Upper lobe of right lung (tissue), 1 donor: ENCODE results near the gene MOB3A. TPM values are rescaled to one million over a fixed set of nuclear protein-coding genes. Genes with fewer than 3 reads are reported as not detected.

Experiments
- ATAC-seq: fragments of 200-7000 bp; cut with Tn5 transposase; one replicate; pipeline ENCODE4 v1.9.1; 2020; ENCODE audit warnings: mild to moderate bottlenecking, moderate library complexity
- DNase-seq: peaks from one replicate; pipeline ENCODE4 v3.0.0-alpha.2; 2020
- H3K27ac ChIP-seq: fragments of 200-600 bp; one replicate; pipeline ENCODE4 v1.8.0; 2022
- H3K27me3 ChIP-seq: fragments of 200-600 bp; one replicate; pipeline ENCODE4 v1.8.0; 2022; ENCODE audit warnings: mild to moderate bottlenecking
- H3K36me3 ChIP-seq: fragments of 200-600 bp; one replicate; pipeline ENCODE4 v1.8.0; 2022
- H3K4me1 ChIP-seq: fragments of 200-600 bp; one replicate; pipeline ENCODE4 v1.8.0; 2022
- H3K4me3 ChIP-seq: fragments of 200-600 bp; one replicate; pipeline ENCODE4 v1.8.0; 2022; ENCODE audit warnings: mild to moderate bottlenecking
- H3K9me3 ChIP-seq: fragments of 200-600 bp; one replicate; pipeline ENCODE4 v1.8.0; 2022
- intact Hi-C: fragments of 100-400 bp; cut with DNase I; formaldehyde crosslinking; loops from one replicate; pipeline ENCODE4 v1.11.0; 2022
- total RNA-seq: library from RNA; stranded (reverse); fragmentation: NEBNext Ultra II Directional; extraction: Animal tissue kit (Norgen Biotek cat#: 25700); gene quantifications from one replicate; pipeline ENCODE4 v1.2.1, GENCODE V29; 2021
- TF ChIP-seq, protein P1 (sequence below): fragments of 200-600 bp; IDR thresholded peaks from one replicate; pipeline ENCODE4 v1.8.0; 2022; ENCODE audit warnings: antibody characterized with exemption
- donor health status: DM: no; HTN: yes; CAD: no; lungs with severe emphysema.

MOB3A gene
- total RNA-seq, 1 donor from 2014 or later: 58.8 TPM

- H3K4me3 ChIP-seq: no peak overlapping the region
- H3K4me1 ChIP-seq: no peaks in the 10 kb centered on the region
- TF ChIP-seq, protein P1, sequence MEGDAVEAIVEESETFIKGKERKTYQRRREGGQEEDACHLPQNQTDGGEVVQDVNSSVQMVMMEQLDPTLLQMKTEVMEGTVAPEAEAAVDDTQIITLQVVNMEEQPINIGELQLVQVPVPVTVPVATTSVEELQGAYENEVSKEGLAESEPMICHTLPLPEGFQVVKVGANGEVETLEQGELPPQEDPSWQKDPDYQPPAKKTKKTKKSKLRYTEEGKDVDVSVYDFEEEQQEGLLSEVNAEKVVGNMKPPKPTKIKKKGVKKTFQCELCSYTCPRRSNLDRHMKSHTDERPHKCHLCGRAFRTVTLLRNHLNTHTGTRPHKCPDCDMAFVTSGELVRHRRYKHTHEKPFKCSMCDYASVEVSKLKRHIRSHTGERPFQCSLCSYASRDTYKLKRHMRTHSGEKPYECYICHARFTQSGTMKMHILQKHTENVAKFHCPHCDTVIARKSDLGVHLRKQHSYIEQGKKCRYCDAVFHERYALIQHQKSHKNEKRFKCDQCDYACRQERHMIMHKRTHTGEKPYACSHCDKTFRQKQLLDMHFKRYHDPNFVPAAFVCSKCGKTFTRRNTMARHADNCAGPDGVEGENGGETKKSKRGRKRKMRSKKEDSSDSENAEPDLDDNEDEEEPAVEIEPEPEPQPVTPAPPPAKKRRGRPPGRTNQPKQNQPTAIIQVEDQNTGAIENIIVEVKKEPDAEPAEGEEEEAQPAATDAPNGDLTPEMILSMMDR: no peak
- intact Hi-C loops: no loop called here
- DNase-seq: no peak
- H3K36me3 ChIP-seq: peaks cover 94% of the 10 kb centered on the region
- no peak for ATAC-seq
- no peak overlapping the region for H3K27ac ChIP-seq
- no peaks in the 10 kb centered on the region for H3K9me3 ChIP-seq
- no peaks in the 10 kb centered on the region for H3K27me3 ChIP-seq
Measured at GRCh38 chr19:2121416-2122051, 25.4 kb upstream of the MOB3A start.

- ATAC-seq: no peak
- TF ChIP-seq, protein P1: no peak
- H3K27ac ChIP-seq: no peak overlapping the region
- no peak for DNase-seq
- no peaks in the 10 kb centered on the region for H3K4me1 ChIP-seq
- intact Hi-C loops: no loop called here
- no peaks in the 10 kb centered on the region for H3K9me3 ChIP-seq
- H3K27me3 ChIP-seq: no peaks in the 10 kb centered on the region
- H3K4me3 ChIP-seq: no peak overlapping the region
- H3K36me3 ChIP-seq: peaks cover 96% of the 10 kb centered on the region
Measured at GRCh38 chr19:2120821-2121220, 24.7 kb upstream of the MOB3A start.

DNA sequence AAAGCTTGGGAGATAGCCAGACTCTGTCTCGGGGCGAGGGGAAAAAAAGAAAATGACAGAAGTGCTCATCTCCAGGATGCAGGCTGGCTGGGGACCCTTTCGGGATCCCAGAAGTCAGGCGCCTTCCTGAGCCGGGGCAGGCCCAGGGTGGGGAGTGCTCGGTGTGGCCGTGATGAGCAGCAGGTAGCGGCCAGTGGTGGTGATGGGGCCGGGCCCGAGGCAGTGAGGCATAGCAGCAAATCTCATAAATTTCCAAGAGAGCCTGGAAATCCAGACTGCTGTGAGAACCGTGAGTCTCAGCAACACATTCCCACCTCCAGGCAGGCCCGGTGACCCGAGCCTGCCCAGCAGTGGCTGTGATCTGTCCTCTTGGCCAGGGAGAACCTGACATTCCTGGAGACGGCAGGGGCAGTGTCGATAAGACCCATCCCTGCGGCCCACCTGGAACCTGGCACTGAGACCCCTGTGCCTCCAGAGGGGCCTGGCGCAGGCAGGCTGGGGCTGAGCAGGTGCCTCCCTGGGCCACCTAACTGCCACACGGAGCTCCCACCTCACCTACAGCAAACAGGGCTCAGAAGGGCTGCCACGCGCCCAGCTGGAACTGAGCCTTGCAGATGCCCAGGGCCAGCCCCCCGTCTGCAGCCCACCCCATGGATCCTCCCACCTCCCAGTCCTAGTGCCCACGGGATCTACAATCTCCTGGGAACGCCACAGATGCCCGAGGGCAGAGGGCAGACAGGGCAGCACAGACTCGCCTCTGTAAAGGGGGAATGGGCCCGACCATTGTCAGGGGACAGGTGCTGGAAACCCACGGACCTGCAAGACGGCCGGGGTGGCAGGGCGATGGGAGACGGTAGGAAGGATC lies 24.0 kb upstream of the MOB3A start:
- H3K27ac ChIP-seq: no peak overlapping the region
- intact Hi-C loops: no loop called here
- H3K9me3 ChIP-seq: no peaks in the 10 kb centered on the region
- DNase-seq (no peak), ATAC-seq (no peak)
- no peak overlapping the region for H3K4me3 ChIP-seq
- no peaks in the 10 kb centered on the region for H3K4me1 ChIP-seq
- TF ChIP-seq, protein P1: no peak
- no peaks in the 10 kb centered on the region for H3K27me3 ChIP-seq
- H3K36me3 ChIP-seq: peaks cover 96% of the 10 kb centered on the region

DNA sequence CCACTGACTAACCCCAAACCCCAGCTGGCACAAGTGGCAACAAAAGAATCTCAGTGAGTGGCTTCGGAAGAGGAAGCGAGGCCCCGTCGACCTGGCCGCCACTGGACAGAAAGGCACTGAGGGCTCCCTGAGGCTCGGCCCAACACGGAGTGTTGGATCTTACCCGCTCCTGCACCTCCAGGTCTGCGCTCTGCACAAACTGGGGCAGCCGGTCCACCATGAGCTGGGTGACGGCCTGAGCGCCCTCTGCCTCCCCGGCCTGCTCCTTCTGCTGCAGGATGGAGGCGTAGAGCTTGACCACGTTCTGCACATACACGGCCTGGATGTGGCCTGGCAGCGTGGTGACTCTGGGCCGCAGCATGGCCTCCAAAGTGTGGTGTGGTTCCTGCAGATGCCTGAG lies 22.3 kb upstream of the MOB3A start:
- ATAC-seq: no peak

GRCh38 chr19:2117215-2117960 lies 21.3 kb upstream of the MOB3A start:
- peaks cover 97% of the 10 kb centered on the region for H3K36me3 ChIP-seq
- H3K27ac ChIP-seq: no peak overlapping the region
- no peaks in the 10 kb centered on the region for H3K9me3 ChIP-seq
- H3K27me3 ChIP-seq: no peaks in the 10 kb centered on the region
- intact Hi-C loops: no loop called here
- H3K4me3 ChIP-seq: no peak overlapping the region
- no peak for DNase-seq
- TF ChIP-seq, protein P1: no peak
- no peaks in the 10 kb centered on the region for H3K4me1 ChIP-seq
- ATAC-seq: no peak

More for the DNA sequence above, 22.3 kb upstream of the MOB3A start:
- Histone ChIP-seq H3K4me3 (no peak overlapping the region), H3K27me3 (no peaks in the 10 kb centered on the region), H3K4me1 (no peaks in the 10 kb centered on the region), H3K36me3 (peaks cover 97% of the 10 kb centered on the region), H3K27ac (no peak overlapping the region), H3K9me3 (no peaks in the 10 kb centered on the region)
- DNase-seq: no peak
- TF ChIP-seq, protein P1: no peak
- intact Hi-C loops: no loop called here
